Measurements from ENCODE around the gene BIRC2. TPM values are rescaled to one million over a fixed set of nuclear protein-coding genes. Genes with fewer than 3 reads are reported as not detected.

BIRC2 gene
- total RNA-seq, 1 donor from 2014 or later: 30.4 TPM

DNA sequence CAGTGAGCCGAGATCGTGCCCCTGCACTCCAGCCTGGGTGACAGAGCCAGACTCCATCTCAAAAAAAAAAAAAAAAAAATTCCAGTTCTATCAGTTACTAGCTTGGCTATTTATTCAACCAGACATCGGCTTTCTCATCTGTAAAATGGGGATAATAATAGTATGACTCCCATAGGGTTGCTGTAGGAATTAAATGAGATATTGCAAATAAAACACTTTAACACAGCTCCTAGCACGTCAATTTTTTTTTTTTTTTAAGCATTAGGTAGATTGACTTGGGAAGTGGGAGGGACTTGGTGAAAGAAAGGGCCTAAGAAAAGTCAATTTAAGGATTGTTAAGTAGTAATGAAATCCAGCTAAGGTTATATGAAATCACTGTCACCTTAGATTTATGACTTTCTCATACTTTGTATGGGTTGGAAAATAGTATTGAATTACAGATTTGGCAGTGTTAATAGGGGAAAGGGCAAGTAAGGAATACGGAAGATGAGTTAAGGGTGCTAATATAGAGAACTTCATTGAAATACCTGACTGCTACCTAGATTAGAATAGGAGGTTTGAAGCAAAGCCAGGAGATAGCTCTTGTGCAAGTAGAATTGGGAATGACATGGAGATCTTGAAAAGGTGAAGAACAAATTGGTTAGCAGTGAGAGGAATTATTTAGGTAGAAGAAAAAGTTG, 28.8 kb downstream of the BIRC2 start:
- intact Hi-C loops (cut with micrococcal nuclease): no loop called here
- Histone ChIP-seq H3K9me3 (replicated peaks) (no peaks in the 10 kb centered on the region), H3K4me3 (no peak overlapping the region), H3K36me3 (peaks cover 53% of the 10 kb centered on the region), H3K27ac (replicated peaks) (no peak overlapping the region), H3K4me1 (peaks cover 5% of the 10 kb centered on the region), H3K27me3 (ENCODE audit: low read depth) (no peaks in the 10 kb centered on the region)
- TF ChIP-seq, protein P1, sequence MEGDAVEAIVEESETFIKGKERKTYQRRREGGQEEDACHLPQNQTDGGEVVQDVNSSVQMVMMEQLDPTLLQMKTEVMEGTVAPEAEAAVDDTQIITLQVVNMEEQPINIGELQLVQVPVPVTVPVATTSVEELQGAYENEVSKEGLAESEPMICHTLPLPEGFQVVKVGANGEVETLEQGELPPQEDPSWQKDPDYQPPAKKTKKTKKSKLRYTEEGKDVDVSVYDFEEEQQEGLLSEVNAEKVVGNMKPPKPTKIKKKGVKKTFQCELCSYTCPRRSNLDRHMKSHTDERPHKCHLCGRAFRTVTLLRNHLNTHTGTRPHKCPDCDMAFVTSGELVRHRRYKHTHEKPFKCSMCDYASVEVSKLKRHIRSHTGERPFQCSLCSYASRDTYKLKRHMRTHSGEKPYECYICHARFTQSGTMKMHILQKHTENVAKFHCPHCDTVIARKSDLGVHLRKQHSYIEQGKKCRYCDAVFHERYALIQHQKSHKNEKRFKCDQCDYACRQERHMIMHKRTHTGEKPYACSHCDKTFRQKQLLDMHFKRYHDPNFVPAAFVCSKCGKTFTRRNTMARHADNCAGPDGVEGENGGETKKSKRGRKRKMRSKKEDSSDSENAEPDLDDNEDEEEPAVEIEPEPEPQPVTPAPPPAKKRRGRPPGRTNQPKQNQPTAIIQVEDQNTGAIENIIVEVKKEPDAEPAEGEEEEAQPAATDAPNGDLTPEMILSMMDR (IDR thresholded peaks at IDR 0.05; ENCODE audit: borderline replicate concordance): no peak
- no peak for DNase-seq

DNA sequence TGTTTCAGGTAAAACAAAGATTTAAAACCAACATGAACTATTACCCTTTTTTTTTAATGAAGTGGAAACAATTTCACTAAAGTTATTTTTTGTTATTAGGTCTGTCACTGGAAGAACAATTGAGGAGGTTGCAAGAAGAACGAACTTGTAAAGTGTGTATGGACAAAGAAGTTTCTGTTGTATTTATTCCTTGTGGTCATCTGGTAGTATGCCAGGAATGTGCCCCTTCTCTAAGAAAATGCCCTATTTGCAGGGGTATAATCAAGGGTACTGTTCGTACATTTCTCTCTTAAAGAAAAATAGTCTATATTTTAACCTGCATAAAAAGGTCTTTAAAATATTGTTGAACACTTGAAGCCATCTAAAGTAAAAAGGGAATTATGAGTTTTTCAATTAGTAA, 30.9 kb downstream of the BIRC2 start:
- Histone ChIP-seq H3K4me1 (peaks cover 13% of the 10 kb centered on the region), H3K36me3 (peaks cover 65% of the 10 kb centered on the region), H3K27me3 (ENCODE audit: low read depth) (no peaks in the 10 kb centered on the region), H3K27ac (replicated peaks) (no peak overlapping the region), H3K4me3 (no peak overlapping the region), H3K9me3 (replicated peaks) (no peaks in the 10 kb centered on the region)
- no peak for DNase-seq
- intact Hi-C loops (cut with micrococcal nuclease): no loop called here
- TF ChIP-seq, protein P1 (IDR thresholded peaks at IDR 0.05; ENCODE audit: borderline replicate concordance): no peak

DNA sequence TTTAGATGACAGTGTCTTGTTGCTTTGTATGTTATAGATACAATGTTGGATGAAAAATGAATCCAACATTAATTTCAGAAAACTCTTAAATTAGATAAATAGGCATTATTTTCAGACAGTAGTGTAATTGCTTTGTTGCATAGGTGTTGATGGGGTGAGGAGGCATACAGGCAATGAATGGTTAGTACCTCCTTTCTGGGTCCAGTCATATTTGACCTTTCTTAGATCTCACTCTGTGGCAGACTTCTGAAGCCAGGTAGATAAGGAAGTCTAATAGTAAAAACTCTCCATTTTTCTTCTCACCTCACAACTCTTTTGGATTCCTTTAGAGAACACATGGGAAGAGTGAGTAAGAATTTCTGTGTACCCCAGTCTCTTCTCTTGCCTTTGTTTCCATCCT, 31.8 kb downstream of the BIRC2 start:
- intact Hi-C loops (cut with micrococcal nuclease): no loop called here
- Histone ChIP-seq H3K4me1 (peaks cover 22% of the 10 kb centered on the region), H3K9me3 (replicated peaks) (no peaks in the 10 kb centered on the region), H3K4me3 (no peak overlapping the region), H3K36me3 (peaks cover 65% of the 10 kb centered on the region), H3K27ac (replicated peaks) (no peak overlapping the region), H3K27me3 (ENCODE audit: low read depth) (no peaks in the 10 kb centered on the region)
- no peak for DNase-seq
- TF ChIP-seq, protein P1 (IDR thresholded peaks at IDR 0.05; ENCODE audit: borderline replicate concordance): no peak

DNA sequence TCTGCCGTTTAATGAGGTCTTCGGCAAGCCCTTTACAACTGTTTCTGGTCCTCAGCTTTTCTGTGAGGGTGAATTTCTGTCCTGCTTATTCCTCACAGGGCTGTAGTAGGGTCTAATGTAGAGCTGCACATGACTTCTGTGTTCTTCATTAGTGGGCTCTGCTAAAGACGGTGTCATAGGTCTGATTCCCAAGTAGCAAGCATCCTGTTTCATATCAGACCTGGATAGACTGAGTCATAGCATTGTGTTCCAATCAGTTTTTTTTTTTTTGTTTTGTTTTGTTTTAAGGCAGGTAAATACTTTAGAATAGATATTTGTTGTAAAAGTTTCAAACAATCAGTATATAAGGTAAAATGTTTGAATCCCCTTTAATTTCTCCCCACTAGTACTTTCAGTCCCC, 35.4 kb downstream of the BIRC2 start:
- Histone ChIP-seq H3K4me1 (peaks cover 36% of the 10 kb centered on the region), H3K27me3 (ENCODE audit: low read depth) (no peaks in the 10 kb centered on the region), H3K4me3 (no peak overlapping the region), H3K36me3 (peaks cover 69% of the 10 kb centered on the region), H3K27ac (replicated peaks) (peak overlapping the region; percentile 75), H3K9me3 (replicated peaks) (no peaks in the 10 kb centered on the region)
- DNase-seq: no peak
- intact Hi-C loops (cut with micrococcal nuclease): no loop called here
- TF ChIP-seq, protein P1 (IDR thresholded peaks at IDR 0.05; ENCODE audit: borderline replicate concordance): no peak

DNA sequence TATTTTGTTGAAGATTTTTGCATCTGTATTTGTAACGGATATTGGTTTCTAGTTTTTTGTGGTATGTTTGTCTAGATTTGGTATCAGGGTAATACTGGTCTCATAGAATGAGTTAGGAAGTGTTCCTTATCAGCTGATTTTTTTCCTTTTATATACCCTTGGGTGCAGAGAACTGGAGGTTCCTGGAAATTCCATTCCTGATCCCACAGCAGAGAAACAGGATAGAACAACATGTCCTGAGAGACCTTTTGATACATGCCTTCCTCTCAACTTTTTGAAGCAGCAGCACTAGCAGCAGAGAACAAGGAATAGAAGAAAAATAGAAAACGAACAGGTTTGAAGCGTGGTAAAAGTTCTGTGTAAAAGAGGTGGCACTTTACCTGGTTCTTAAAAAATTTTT, 36.8 kb downstream of the BIRC2 start:
- DNase-seq: no peak
- intact Hi-C loops (cut with micrococcal nuclease): no loop called here
- H3K4me3 ChIP-seq: no peak overlapping the region
- peaks cover 36% of the 10 kb centered on the region for H3K4me1 ChIP-seq
- H3K27me3 ChIP-seq (ENCODE audit: low read depth): no peaks in the 10 kb centered on the region
- peaks cover 68% of the 10 kb centered on the region for H3K36me3 ChIP-seq
- H3K27ac ChIP-seq (replicated peaks): peak overlapping the region; percentile 75
- TF ChIP-seq, protein P1 (IDR thresholded peaks at IDR 0.05; ENCODE audit: borderline replicate concordance): no peak
- no peaks in the 10 kb centered on the region for H3K9me3 ChIP-seq (replicated peaks)
